HS-5 (cell line): ENCODE results near the gene ACSL5.

Source experiments
- DNase-seq: peaks from one replicate; pipeline ENCODE4 v3.0.0-alpha.2; 2012; ENCODE audit warnings: low read depth

Gene ACSL5

GRCh38 chr10:112373912-112374338 lies at the start of gene ACSL5:
ACSL5 (plus strand) TSS chr10:112374116; CDS start chr10:112394947, 20,831 bp downstream.
- no peak for DNase-seq

- DNase-seq = no peak
These were observed 46.2 kb upstream of the ACSL5 start for GRCh38 chr10:112327678-112328077.

GRCh38 chr10:112330162-112330561 lies 43.8 kb upstream of the ACSL5 start:
- DNase-seq = no peak

DNA sequence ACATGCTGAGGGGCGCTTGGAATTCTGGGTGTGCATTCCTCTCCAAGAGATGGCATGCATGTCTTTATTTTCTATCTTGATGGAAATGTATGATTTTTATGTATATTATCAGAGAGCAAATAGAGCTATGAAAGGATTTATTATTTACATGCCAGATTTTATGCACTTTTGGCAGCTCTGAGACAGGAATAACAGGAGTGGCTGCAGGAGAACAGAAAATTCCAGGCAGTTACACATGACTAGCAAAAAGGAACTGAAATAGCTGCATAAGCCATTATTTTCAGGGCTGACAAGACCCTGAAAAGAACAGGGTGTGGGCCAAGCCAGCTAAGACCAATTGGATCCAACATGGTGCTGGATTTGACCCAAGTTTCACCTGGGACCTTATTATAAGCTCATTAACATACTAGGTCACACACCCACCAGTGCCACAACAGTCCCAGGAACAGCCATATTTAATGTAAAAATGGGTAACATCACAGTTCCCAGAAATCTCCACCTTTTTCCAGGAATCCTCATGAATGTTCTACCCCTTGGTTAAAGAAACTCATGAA lies 43.2 kb upstream of the ACSL5 start:
- no peak for DNase-seq

- no peak for DNase-seq
These were observed 41.9 kb upstream of the ACSL5 start for GRCh38 chr10:112332022-112332421.

GRCh38 chr10:112332509-112333228 lies 41.2 kb upstream of the ACSL5 start:
- no peak for DNase-seq

GRCh38 chr10:112333452-112333851 lies 40.5 kb upstream of the ACSL5 start:
- no peak for DNase-seq

DNA sequence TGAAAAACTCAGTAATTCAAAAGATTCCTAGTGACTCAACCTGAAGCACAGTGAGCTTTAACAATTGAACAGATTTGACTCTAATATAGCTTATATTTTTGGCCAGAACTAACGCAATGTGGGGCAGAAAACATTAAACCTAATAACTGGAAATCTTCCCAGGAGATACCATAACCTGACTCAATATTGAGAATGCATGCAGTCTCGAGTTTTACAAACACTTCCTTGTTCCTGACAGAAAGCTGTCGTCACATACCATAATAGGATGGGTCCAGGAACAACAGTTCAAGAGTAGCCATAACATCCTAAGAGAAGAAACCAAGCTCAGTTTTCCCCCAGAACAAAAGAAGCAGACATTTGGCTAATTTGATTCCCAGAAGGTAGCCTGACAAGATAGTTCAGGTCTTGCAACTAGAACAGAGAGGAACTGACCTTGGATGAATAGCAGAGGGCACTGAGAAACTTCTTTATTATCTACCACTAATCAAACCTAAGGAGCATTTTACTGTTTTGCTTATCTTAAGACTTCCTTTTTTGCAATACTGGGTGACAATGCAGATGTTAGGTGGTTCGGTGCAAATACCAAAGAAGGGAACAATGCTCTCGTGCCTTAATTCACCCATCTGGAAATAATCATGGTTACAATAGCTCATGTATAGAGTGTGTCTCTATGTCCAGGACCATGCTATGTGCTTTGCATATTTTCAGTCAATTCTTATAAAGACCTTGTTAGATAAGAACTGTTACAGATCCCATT lies 38.6 kb upstream of the ACSL5 start:
- no peak for DNase-seq

DNA sequence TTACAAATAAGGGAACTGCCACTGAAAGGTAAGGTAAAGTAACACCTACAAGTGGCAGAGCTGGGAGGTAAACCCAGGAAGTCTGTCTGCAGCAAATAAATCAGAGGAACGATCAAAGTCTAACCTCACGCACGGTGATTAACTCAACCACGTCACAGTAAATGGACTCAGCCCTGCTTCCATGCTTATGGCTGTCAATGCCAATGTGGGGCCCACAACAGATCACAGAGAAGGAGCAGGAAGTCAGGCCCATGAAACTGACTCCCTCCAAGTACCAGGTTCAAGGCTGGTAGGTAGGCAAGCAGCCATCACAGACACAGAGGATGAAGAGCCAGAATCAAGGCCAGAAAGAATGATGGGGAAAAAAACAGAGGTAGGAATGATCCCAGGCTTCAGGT lies 38.0 kb upstream of the ACSL5 start:
- DNase-seq = no peak

DNA sequence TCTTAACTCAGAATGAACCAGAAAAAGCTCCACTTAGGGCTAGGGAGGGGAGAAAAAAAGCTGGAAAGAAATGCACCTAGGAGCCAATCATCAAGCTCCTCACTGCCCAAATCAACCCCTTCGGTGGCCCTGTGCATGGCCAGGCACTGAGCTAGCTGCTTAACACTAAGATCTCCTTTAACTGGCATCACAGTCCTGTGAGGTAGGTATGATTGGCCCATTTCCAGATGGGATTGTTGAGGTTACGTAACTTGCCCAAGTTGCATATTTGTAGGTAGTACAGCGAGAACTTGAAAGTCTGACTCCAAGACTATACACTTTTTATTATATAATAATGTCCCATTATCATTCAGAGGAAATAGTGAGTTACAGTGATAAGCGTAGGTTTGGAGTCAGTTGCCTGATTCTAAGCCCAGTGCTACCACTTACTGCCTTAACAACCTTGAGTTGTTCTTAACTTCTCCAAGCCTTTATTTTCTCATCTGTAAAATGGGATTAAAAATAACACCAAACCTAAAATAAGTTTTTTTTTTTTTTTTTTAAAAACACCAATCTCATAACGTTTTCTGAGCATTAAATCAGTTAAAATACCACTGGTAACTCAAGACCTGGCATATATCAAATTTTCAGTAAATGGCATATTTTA lies 37.2 kb upstream of the ACSL5 start:
- no peak for DNase-seq

DNA sequence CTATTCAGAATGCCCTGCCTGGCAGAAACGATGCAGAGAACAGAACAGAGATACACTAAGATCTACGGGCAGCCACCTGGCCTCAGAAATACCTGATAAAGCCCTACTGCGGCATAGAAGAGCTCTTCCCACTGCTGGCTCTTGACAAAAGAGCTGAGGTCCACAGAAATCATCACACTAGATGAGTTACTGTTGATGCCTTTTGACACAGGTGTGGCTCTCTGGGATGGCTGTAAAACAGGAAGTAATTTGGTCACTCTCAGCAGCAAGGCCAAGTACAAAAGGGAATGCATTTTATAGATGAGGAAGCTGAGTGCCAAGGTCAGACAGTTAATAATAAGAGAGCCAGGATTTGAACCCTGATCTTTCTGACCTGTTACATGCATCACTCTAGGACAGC lies 35.0 kb upstream of the ACSL5 start:
- DNase-seq = no peak

GRCh38 chr10:112340601-112341000 lies 33.3 kb upstream of the ACSL5 start:
- no peak for DNase-seq

GRCh38 chr10:112343056-112343806 lies 30.7 kb upstream of the ACSL5 start:
- DNase-seq = no peak

DNA sequence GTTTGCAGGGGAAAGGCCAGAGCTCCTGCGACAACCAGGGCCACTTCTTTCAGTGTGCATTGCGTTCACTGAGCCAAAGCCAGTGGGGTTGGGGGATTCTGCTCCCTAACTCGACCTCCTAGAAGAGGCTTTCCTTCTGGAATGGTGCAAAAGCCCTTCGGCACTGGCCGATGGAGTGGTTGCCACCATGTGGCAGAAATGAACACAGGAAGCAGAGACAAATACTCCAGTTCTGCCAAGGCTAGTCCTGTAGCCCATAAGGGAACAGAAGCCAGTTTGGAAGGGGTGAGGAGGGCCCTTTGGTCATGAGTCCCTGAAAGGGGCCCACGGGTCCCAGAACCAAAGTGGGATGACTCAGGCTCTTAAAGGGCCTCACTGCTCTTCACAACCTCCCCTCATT lies 29.7 kb upstream of the ACSL5 start:
- DNase-seq = no peak

GRCh38 chr10:112345202-112345601 lies 28.7 kb upstream of the ACSL5 start:
- DNase-seq = no peak

GRCh38 chr10:112345743-112346142 lies 28.2 kb upstream of the ACSL5 start:
- no peak for DNase-seq

GRCh38 chr10:112346774-112347173 lies 27.1 kb upstream of the ACSL5 start:
- no peak for DNase-seq

GRCh38 chr10:112347709-112348671 lies 25.9 kb upstream of the ACSL5 start:
- DNase-seq = no peak

DNA sequence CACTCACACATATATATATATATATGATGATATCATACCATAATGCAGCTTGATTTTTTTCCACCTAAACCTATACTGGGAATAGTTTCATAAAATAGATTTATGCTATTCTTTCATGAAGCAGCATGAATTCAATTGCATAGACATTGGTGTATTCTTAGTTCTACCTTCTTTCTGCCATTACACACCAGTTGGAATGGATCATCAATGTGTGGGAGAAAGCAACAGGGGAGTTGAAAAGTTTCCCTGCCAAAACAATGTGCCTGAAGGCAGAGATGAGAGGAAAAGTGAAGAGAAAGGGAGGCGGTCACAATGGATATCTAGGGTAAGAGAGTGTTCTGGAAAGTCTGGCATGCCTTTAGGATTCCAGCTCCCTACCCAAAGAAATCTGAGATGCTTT lies 25.2 kb upstream of the ACSL5 start:
- DNase-seq = no peak

DNA sequence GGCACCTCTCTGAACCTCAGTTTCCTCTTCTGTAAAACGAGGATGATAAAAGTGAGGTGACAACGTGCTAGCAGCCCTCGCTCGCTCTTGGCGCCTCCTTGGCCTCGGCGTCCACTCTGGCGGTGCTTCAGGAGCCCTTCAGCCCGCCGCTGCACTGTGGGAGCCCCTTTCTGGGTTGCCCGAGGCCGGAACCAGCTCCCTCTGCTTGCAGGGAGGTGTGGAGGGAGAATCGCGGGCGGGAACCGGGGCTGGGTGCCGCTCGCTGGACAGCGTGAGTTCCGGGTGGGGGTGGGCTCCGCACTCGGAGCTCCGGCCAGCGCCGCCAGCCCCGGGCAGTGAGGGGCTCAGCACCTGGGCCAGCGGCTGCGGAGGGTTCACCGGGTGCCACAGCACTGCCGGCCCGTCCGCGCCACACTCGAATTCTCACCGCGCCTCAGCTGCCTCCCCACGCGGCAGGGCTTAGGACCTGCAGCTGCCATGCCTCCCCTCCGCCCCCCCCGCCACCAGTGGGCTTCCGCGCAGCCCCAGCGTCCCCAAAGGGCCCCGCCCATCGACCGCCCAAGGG lies 24.3 kb upstream of the ACSL5 start:
- no peak for DNase-seq

DNA sequence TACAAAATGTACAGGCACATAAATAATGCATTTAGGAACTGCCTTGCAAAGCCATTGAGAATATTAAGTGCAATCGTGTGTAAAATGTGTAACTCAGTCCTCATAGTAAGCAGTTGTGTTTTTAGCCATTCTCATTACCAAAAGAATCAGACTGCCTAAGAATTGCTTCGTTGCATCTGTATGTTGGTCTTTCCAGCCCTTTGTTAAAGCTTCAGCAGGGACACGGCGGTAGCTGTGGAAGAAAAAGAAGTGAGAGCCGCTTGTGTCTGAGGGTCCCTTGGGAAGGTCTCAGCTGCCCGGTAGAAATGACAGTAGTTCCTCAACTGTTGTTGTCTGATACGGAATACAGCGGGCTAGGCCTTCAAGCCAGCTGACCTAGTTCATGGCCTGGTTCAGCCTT lies 22.8 kb upstream of the ACSL5 start:
- DNase-seq = no peak
